ENCODE data around the gene PCDH11Y.
A peak's percentile ranks its signal among the peaks of the same experiment; 100 is the strongest.
"Not testable (repeated sequence)": the region's sequence is repeated elsewhere in the genome, so short reads cannot be mapped to it uniquely, and the experiment has no call there.

Gene PCDH11Y

DNA sequence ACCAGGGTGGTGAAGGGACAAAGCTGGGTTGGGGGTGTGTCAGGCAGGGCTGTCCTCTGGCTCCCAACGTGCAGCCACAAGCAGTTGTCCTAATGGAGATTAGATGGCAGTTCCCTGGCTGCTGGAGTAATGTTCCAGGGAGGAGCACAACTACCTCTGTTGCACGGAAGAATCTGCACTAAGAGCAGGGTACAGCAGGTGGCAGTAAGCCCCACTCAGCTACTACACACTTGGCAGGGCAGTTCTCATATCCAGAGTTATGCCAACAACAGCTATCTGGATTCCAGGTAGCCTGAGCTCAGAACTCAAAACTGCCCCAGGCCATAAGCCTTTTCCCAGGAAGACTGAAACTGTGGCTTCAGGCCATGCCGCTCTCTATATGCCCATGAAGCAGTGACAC lies 761.3 kb downstream of the PCDH11Y start:
- peak; percentile 21 for DNase-seq (ENCODE audit: low read depth)

GRCh38 chrY:5776485-5776884 lies 776.4 kb downstream of the PCDH11Y start:
- not testable (repeated sequence) for DNase-seq (ENCODE audit: low read depth); H3K4me3 ChIP-seq (ENCODE audit: low read depth, low read length)

More for the DNA sequence above, 761.3 kb downstream of the PCDH11Y start:
- peak; percentile 61 for TF ChIP-seq CTCF (IDR thresholded peaks at IDR 0.05; ENCODE audit: control insufficient read depth, extremely low read depth, insufficient read depth)
- H3K4me3 ChIP-seq (ENCODE audit: low read depth, low read length), result not testable (repeated sequence)
